A673 (cell line): ENCODE results near the gene CYTH1. TPM values are rescaled to one million over a fixed set of nuclear protein-coding genes. Genes with fewer than 3 reads are reported as not detected.

Experiments used
- Bru-seq: library from RNA; stranded (reverse); fragments of 400-500 nt; gene quantifications from one replicate; lab custom pipeline; 2021; lab: Mats Ljungman, UMichigan
- BruChase-seq, 2 experiments: library from RNA; stranded (reverse); fragments of 400-500 nt; gene quantifications; one replicate each; lab custom pipeline; 2021; lab: Mats Ljungman, UMichigan
- BruUV-seq: library from RNA; stranded (reverse); fragments of 400-500 nt; replicated peaks from 2 replicates; lab custom pipeline; 2021; lab: Mats Ljungman, UMichigan
- CTCF ChIA-PET: fragments of 300-600 bp; sonication (Branson Sonifier 250); formaldehyde crosslinking; loops from one replicate; lab custom pipeline; 2022; ENCODE audit warnings: antibody characterized with exemption; lab: Charles Lee
- POLR2A ChIA-PET: fragments of 300-600 bp; sonication (Branson Sonifier 250); formaldehyde crosslinking; loops from one replicate; lab custom pipeline; 2022; ENCODE audit warnings: antibody characterized with exemption; ENCODE audit not compliant: low non-redundant PET; lab: Charles Lee
- DNase-seq: peaks from one replicate; pipeline ENCODE4 v3.0.0-alpha.2; 2015; ENCODE audit warnings: low spot score
- H3K27ac ChIP-seq: fragments of 200-600 bp; sonication (generic); 2 replicates; pipeline ENCODE4 v1.5.1; 2016; ENCODE audit warnings: mixed run types, low read depth, mild to moderate bottlenecking, mixed read lengths, antibody characterized with exemption, low read length; ENCODE audit not compliant: poor library complexity, severe bottlenecking
- H3K27me3 ChIP-seq: fragments of 200-600 bp; sonication (generic); replicated peaks from 2 replicates; pipeline ENCODE4 v1.6.1; 2017; ENCODE audit warnings: mixed run types, low read depth, mild to moderate bottlenecking, mixed read lengths, antibody characterized with exemption, low read length; ENCODE audit not compliant: insufficient read depth, poor library complexity
- H3K36me3 ChIP-seq: fragments of 200-600 bp; sonication (generic); 2 replicates; pipeline ENCODE4 v1.6.1; 2016; ENCODE audit warnings: mixed run types, mild to moderate bottlenecking, mixed read lengths, antibody characterized with exemption, low read length; ENCODE audit not compliant: insufficient read depth, poor library complexity, severe bottlenecking
- H3K4me1 ChIP-seq: fragments of 200-600 bp; sonication (generic); 2 replicates; pipeline ENCODE4 v1.6.1; 2017; ENCODE audit warnings: mixed run types, mild to moderate bottlenecking, mixed read lengths, antibody characterized with exemption, low read length; ENCODE audit not compliant: insufficient read depth, poor library complexity, severe bottlenecking
- H3K4me3 ChIP-seq: fragments of 200-600 bp; sonication (generic); 2 replicates; pipeline ENCODE4 v1.5.1; 2016; ENCODE audit warnings: low read depth, mixed run types, mild to moderate bottlenecking, mixed read lengths, low read length; ENCODE audit not compliant: poor library complexity, severe bottlenecking
- H3K9me3 ChIP-seq: fragments of 200-600 bp; sonication (generic); 2 replicates; pipeline ENCODE4 v1.6.1; 2016; ENCODE audit warnings: mixed run types, low read depth, mild to moderate bottlenecking, mixed read lengths, antibody characterized with exemption, low read length; ENCODE audit not compliant: poor library complexity, severe bottlenecking
- CTCF ChIP-seq: fragments of 300-800, 200-600 bp; sonication (generic); conservative IDR thresholded peaks from 2 replicates; pipeline ENCODE4 v1.5.1; 2017; ENCODE audit warnings: low read depth, mild to moderate bottlenecking, antibody characterized with exemption, low read length, moderate library complexity, mixed read lengths
- EZH2 ChIP-seq: fragments of 200-600 bp; sonication (generic); IDR thresholded peaks from 2 replicates; pipeline ENCODE4 v1.6.1; 2017; ENCODE audit warnings: borderline replicate concordance, low read depth, mild to moderate bottlenecking, mixed read lengths, antibody characterized with exemption, low read length; ENCODE audit not compliant: poor library complexity, severe bottlenecking
- intact Hi-C: fragments of 100-400 bp; cut with micrococcal nuclease; formaldehyde crosslinking; loops from one replicate; pipeline ENCODE4 v1.10.0; 2022; ENCODE audit not compliant: unreplicated experiment
- long read RNA-seq: library from polyadenylated mRNA; stranded (forward); transcript quantifications from one replicate; pipeline ENCODE4 v2.0.0, GENCODE V29; 2022
- total RNA-seq: library from RNA; stranded (reverse); gene quantifications from 2 replicates; pipeline ENCODE4 v1.2.3, GENCODE V29; 2021

Gene CYTH1
- total RNA-seq (17.9 and 24.6 TPM in 2 replicates), Bru-seq, nascent RNA (percentile 67 among the genes with signal in this experiment), BruChase-seq, experiment 1, labeled RNA remaining after a 2-hour chase (percentile 75 among the genes with signal in this experiment), BruChase-seq, experiment 2, labeled RNA remaining after a 6-hour chase (percentile 73 among the genes with signal in this experiment)
- long read RNA-seq, full-length matches to known transcripts, result 15 of 21 reads
- long read RNA-seq, partial matches to known transcripts, result 2 of 21 reads
- long read RNA-seq, other reads (novel, unspliced or antisense), result 4 of 21 reads

- Histone ChIP-seq H3K27me3 (no peaks in the 10 kb centered on the region), H3K36me3 (no peaks in the 10 kb centered on the region), H3K27ac (peak within 1 kb of the TSS; percentile 83), H3K4me3 (peak within 1 kb of the TSS; percentile 98), H3K4me1 (peaks cover 4% of the 10 kb centered on the region), H3K9me3 (no peaks in the 10 kb centered on the region)
- intact Hi-C loops, result no loop called here
- ChIA-PET CTCF (interaction anchor here (1.0 kb wide), 1 partner anchor 421 kb away, joined by 3 read pairs; no protein-coding TSS in a partner anchor), POLR2A (no interaction called here)
- BruUV-seq, result no TSS peak
- no peak for DNase-seq
- TF ChIP-seq EZH2, result no peak
- TF ChIP-seq CTCF, result no peak
Observed at GRCh38 chr17:78781893-78782304, at the start of gene CYTH1. TSS of gene CYTH1 (minus strand) at chr17:78782273. CDS start at chr17:78782223, 50 bp downstream.

- Histone ChIP-seq H3K27me3 (no peaks in the 10 kb centered on the region), H3K36me3 (peaks cover 83% of the 10 kb centered on the region), H3K9me3 (no peaks in the 10 kb centered on the region)
Observed at GRCh38 chr17:78829477-78829876, 47.4 kb upstream of the CYTH1 start.

GRCh38 chr17:78828470-78829185, 46.6 kb upstream of the CYTH1 start:
- ChIA-PET POLR2A (no interaction called here), CTCF (no interaction called here)
- intact Hi-C loops, result no loop called here
- Histone ChIP-seq H3K36me3 (peaks cover 83% of the 10 kb centered on the region), H3K27ac (no peak overlapping the region), H3K4me3 (no peak overlapping the region), H3K9me3 (no peaks in the 10 kb centered on the region), H3K27me3 (no peaks in the 10 kb centered on the region), H3K4me1 (no peaks in the 10 kb centered on the region)
- DNase-seq, result peak; percentile 56
- no peak for TF ChIP-seq EZH2
- peak; percentile 41 for TF ChIP-seq CTCF
- no TSS peak for BruUV-seq

More at GRCh38 chr17:78829477-78829876, 47.4 kb upstream of the CYTH1 start:
- DNase-seq, result no peak
- CTCF ChIA-PET, result no interaction called here
- H3K27ac ChIP-seq, result no peak overlapping the region
- TF ChIP-seq CTCF (no peak), EZH2 (no peak)
- BruUV-seq, result no TSS peak
- POLR2A ChIA-PET, result no interaction called here
- no peaks in the 10 kb centered on the region for H3K4me1 ChIP-seq
- H3K4me3 ChIP-seq, result no peak overlapping the region
- intact Hi-C loops, result no loop called here
